Fibroblast of peridontal ligament (primary cell): Measurements from ENCODE around the gene SOSTDC1.
A peak's percentile ranks its signal among the peaks of the same experiment; 100 is the strongest.

Experiments used
- DNase-seq: peaks from one replicate; pipeline ENCODE4 v3.0.0-alpha.2; 2010; ENCODE audit errors: extremely low read depth

The SOSTDC1 gene

GRCh38 chr7:16419859-16420258, 45.7 kb downstream of the SOSTDC1 start:
- no peak for DNase-seq

GRCh38 chr7:16419126-16419525, 46.4 kb downstream of the SOSTDC1 start:
- no peak for DNase-seq

GRCh38 chr7:16417906-16418305, 47.6 kb downstream of the SOSTDC1 start:
- no peak for DNase-seq

DNA sequence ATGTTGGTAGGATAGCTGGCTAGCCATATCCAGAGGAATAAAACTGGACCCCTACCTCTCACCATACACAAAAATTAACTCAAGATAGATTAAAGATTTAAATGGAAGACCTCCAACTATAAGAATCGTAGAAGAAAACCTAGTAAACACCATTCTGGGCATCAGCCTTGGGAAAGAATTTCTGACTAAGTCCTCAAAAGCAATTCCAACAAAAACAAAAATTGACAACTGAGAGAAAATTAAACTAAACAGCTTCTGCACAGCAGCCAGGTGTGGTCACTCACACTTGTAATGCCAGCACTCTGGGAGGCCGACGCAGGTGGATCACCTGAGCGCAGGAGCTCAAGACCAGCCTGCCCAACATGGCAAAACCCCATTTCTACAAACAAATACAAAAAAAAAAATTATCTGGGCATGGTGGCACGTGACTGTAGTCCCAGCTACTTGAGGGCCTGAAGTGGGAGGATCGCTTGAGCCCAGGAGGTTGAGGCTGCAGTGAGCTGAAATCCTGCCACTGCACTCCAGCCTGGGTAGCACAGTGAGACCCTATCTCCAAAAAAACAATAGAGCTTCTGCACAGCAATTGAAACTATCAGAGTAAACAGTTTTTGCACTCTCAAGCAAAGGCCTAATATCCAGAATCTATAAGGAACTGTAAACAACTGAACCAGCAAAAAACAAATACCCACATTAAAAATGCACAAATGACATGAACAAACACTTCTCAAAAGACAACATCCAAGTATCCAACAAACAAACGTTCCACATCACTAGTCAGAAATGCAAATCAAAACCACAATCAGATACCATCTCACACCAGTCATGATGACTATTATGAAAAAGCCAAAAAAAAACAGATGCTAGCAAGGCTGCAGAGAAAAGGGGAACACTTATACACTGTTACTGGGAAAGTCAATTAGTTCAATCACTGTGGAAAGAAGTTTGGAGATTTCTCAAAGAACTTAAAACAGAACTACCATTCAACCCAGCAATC, 49.0 kb downstream of the SOSTDC1 start:
- peak; percentile 68 for DNase-seq

GRCh38 chr7:16412274-16413254, 53.0 kb downstream of the SOSTDC1 start:
- DNase-seq: no peak
